ENCODE data around the gene ZNF283.

The ZNF283 gene

DNA sequence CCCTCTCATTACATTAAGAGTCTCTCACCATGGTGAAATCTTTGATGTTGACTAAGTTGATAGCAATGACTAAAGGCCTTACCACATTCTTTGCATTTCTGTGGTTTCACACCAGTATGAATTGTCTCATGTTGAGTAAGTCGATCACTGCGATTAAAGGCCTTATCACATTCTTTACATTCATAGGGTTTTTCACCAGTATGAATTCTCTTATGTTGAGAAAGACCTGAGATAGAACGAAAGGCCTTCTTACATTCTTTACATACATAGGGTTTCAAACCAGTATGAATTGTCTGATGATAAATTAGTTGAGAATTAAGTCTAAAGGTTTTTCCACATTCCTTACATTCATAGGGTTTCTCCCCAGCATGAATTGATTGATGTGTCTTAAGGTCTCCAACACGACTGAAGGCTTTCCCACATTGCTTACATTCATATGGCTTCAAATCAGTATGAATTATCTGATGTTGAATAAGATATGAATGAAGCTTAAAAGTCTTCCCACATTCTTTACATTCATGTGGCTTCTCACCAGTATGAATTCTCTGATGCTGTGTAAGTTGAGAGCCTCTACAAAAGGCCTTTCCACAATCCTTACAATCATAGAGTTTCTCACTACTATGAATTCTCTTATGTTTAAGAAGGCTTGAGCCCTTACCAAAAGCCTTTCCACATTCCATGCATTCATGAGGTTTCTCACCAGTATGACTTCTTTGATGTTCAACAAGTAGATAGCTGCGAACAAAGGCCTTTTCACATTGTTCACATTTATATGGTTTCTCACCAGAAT lies 45.6 kb downstream of the ZNF283 start:
- no peak for DNase-seq

DNA sequence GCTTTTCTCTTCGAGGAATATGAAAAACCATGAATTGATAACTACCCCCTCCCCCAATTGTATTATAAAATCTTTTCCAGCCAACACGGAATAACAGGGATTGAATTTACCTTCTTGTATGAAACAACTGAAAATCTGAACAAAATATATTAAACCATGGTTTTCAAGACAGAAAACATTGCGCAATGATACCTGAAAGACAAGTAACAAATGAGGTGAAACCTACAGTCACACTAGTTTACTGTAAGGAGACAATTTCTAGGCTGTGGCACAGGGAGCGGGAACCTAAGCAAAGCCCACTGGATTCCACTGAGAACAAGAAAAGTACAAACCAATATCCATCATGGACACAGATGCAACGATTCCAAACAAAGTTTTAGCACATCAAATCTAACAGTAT lies 53.4 kb downstream of the ZNF283 start:
- no peak for DNase-seq

DNA sequence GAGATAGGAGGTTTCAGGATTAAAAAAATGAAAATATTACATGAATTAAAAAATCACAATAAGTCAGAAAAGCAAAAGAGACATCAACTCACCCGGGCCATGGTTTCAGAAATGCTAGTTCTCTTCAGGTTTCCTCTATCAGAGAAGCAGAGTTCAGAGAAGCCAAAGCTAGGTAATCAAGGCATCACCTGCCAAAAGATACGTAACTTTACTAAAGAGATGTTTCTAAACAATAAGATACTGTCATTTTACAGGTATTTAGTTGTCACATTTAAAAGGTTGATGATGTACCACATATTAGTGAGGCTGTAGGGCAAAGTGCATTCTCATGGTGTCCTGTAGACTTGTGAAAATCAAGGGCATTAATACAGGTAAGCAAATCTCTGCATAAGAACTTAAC lies 56.7 kb downstream of the ZNF283 start, which contains the start of gene ZNF404:
Gene ZNF404 (minus strand): TSS at position 101 of the 400 bp plus-strand sequence.
- DNase-seq: no peak

DNA sequence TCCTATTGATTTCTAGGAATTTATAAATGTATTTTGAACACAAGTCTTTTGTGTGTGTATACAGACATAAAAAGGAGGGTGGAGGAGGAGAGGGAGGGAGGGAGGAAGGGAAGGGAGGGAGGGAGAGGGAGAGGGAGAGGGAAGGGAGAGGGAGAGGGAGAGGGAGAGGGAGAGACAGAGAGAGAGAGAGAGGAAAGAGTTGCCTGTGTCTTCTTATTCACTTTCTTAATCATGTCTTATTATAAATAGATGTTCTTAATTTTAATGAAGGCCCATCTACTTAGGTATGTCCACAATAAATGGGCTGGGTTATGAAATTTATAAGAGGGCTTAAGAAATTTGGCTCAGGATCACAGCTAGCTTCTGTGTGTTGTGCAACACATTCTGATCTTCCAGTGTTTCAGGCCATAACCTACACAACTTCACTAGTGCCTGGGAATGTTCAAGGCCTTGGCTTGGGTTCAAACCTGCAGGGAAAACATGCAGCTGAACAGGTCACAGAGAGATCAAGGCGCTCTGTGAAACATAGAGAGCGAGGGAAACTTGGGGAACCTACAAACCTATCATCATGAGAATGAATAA lies 68.7 kb downstream of the ZNF283 start:
- DNase-seq: no peak

Data from activated CD4-positive, alpha-beta T cell treated with anti-CD3 and anti-CD28 coated beads, Interleukin-2, amount 50 U/mL, for 16 hours (primary cell).